ENCODE data around the gene ASB2. TPM values are rescaled to one million over a fixed set of nuclear protein-coding genes. Genes with fewer than 3 reads are reported as not detected.

Gene ASB2
- total RNA-seq, 1 experiment from 2014 or later, result not detected

GRCh38 chr14:93891756-93892504 lies 84.4 kb downstream of the ASB2 start:
- Histone ChIP-seq H2AFZ (no peak overlapping the region), H3F3A (ENCODE audit: insufficient read depth, low read depth) (no peaks in the 10 kb centered on the region), H3K27me3 (ENCODE audit: insufficient read depth, low read depth) (peaks cover 77% of the 10 kb centered on the region), H3K4me3 (no peak overlapping the region), H3K4me2 (no peak overlapping the region), H3K36me3 (ENCODE audit: low read depth) (no peaks in the 10 kb centered on the region), H3K27ac (no peak overlapping the region), H3K79me2 (ENCODE audit: low read depth) (no peaks in the 10 kb centered on the region), H3K9me3 (ENCODE audit: insufficient read depth, low read depth) (no peaks in the 10 kb centered on the region), H3K4me1 (replicated peaks; ENCODE audit: insufficient read depth) (no peaks in the 10 kb centered on the region), H3K9me2 (ENCODE audit: insufficient read depth) (no peaks in the 10 kb centered on the region), H4K20me1 (ENCODE audit: insufficient read depth) (no peaks in the 10 kb centered on the region)
- CTCF ChIA-PET, result no interaction called here
- intact Hi-C loops (cut with micrococcal nuclease; ENCODE audit: unreplicated experiment), result no loop called here
- BruUV-seq (replicated peaks), result no TSS peak
- POLR2A ChIA-PET (ENCODE audit: unreplicated experiment), result no interaction called here
- DNase-seq, result no peak
- TF ChIP-seq CTCF (conservative IDR thresholded peaks at IDR 0.05), result no peak
- no peak for TF ChIP-seq EZH2 (IDR thresholded peaks at IDR 0.05; ENCODE audit: low read depth)

GRCh38 chr14:93889739-93890483 lies 86.5 kb downstream of the ASB2 start:
- H4K20me1 ChIP-seq (ENCODE audit: insufficient read depth), result no peaks in the 10 kb centered on the region
- no peaks in the 10 kb centered on the region for H3K9me3 ChIP-seq (ENCODE audit: insufficient read depth, low read depth)
- peaks cover 59% of the 10 kb centered on the region for H3K27me3 ChIP-seq (ENCODE audit: insufficient read depth, low read depth)
- H3F3A ChIP-seq (ENCODE audit: insufficient read depth, low read depth), result no peaks in the 10 kb centered on the region
- H3K9me2 ChIP-seq (ENCODE audit: insufficient read depth), result no peaks in the 10 kb centered on the region
- ChIA-PET CTCF (no interaction called here), POLR2A (ENCODE audit: unreplicated experiment) (no interaction called here)
- TF ChIP-seq EZH2 (IDR thresholded peaks at IDR 0.05; ENCODE audit: low read depth) (no peak), CTCF (conservative IDR thresholded peaks at IDR 0.05) (no peak)
- no peak for DNase-seq
- H3K4me1 ChIP-seq (replicated peaks; ENCODE audit: insufficient read depth), result no peaks in the 10 kb centered on the region
- intact Hi-C loops (cut with micrococcal nuclease; ENCODE audit: unreplicated experiment), result no loop called here
- no peak overlapping the region for H2AFZ ChIP-seq
- H3K79me2 ChIP-seq (ENCODE audit: low read depth), result no peaks in the 10 kb centered on the region
- BruUV-seq (replicated peaks), result no TSS peak
- no peak overlapping the region for H3K27ac ChIP-seq
- H3K4me2 ChIP-seq, result no peak overlapping the region
- H3K4me3 ChIP-seq, result no peak overlapping the region
- no peaks in the 10 kb centered on the region for H3K36me3 ChIP-seq (ENCODE audit: low read depth)

- Histone ChIP-seq H3K4me1 (replicated peaks; ENCODE audit: insufficient read depth) (no peaks in the 10 kb centered on the region), H3K27ac (no peak overlapping the region), H3K4me2 (no peak overlapping the region), H4K20me1 (ENCODE audit: insufficient read depth) (no peaks in the 10 kb centered on the region), H2AFZ (no peak overlapping the region), H3K27me3 (ENCODE audit: insufficient read depth, low read depth) (peaks cover 60% of the 10 kb centered on the region), H3K9me3 (ENCODE audit: insufficient read depth, low read depth) (no peaks in the 10 kb centered on the region), H3K9me2 (ENCODE audit: insufficient read depth) (no peaks in the 10 kb centered on the region), H3K79me2 (ENCODE audit: low read depth) (no peaks in the 10 kb centered on the region), H3K4me3 (no peak overlapping the region), H3K36me3 (ENCODE audit: low read depth) (no peaks in the 10 kb centered on the region), H3F3A (ENCODE audit: insufficient read depth, low read depth) (no peaks in the 10 kb centered on the region)
- ChIA-PET POLR2A (ENCODE audit: unreplicated experiment) (no interaction called here), CTCF (no interaction called here)
- no peak for DNase-seq
- TF ChIP-seq CTCF (conservative IDR thresholded peaks at IDR 0.05) (no peak), EZH2 (IDR thresholded peaks at IDR 0.05; ENCODE audit: low read depth) (no peak)
- intact Hi-C loops (cut with micrococcal nuclease; ENCODE audit: unreplicated experiment), result no loop called here
- no TSS peak for BruUV-seq (replicated peaks)
These were observed 87.4 kb downstream of the ASB2 start for GRCh38 chr14:93888995-93889394.

Data from PC-9 (cell line).